LHCN-M2 (cell line): Measurements from ENCODE around the gene ST8SIA3. TPM values are rescaled to one million over a fixed set of nuclear protein-coding genes. Genes with fewer than 3 reads are reported as not detected.
"Not testable (repeated sequence)": the region's sequence is repeated elsewhere in the genome, so short reads cannot be mapped to it uniquely, and the experiment has no call there.

Experiments
- DNase-seq: peaks from one replicate; pipeline ENCODE4 v3.0.0-alpha.2; 2012; ENCODE audit warnings: low read depth
- total RNA-seq: library from RNA; depleted of rRNA; stranded (reverse); fragments of >200 nt; gene quantifications from 2 replicates; pipeline ENCODE4 v1.2.3, GENCODE V29; 2014; rRNA removed

The ST8SIA3 gene
- total RNA-seq, 1 experiment from 2014 or later = not detected

DNA sequence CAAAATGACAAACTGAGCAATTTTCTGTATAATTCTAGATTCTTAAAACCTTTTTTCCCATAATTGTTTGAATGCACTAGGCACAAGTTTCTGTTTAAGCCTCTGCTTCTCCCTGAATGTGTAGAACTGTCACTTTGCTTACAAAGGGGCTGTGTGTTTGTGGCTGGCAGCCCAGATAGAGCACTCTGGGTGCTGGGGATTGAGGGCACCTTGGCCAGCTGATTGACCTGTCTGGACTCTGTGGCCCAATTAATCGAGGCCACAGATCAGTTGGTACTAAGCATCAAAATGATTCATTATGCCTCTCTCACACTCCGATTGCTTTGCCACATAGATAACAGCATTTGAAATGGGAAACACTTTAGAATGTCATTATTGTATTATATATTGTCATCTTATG is 12.1 kb downstream of the ST8SIA3 start:
- no peak for DNase-seq

DNA sequence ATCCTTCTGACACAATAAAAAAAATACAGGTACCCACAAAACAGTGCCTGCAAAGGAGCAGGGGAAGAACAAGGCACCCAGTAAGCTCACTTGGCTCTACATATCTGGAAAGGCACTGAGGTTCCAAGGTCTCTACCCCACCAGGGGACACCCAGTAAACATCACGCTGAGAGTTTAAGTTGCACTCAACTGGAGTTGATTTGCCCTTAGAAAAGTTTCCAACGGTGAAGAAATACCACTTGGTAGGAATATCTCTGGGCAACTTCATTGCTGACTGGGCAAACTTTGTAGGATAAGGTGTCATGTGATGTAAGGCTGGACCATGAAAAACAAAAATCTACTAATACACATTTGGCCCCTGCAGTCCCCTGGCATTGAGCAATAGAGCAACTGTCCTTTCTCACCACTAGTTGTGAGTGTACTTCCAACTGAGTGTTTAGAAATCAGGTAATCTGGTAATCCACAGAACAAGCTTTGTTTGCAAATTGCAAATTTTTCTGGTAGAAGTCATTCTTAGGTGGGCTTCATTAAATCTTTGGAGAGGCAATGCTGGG is 14.2 kb downstream of the ST8SIA3 start:
- no peak for DNase-seq

DNA sequence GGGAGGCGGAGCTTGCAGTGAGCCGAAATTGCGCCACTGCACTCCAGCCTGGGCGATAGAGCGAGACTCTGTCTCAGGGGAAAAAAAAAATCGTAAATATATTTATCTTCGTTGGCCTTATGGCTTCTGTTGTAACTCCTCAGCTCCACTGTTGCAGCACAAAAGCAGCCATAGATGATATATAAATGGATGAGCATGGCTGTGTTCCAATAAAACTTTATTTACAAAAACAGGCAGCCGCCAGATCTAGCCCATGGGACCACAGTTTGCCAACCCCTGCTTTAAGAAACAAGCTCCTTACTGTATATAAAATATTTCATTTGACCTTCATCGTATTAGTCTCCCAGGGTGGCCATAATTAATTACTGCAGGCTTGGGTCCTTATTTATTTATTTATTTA is 20.1 kb downstream of the ST8SIA3 start:
- DNase-seq = no peak

DNA sequence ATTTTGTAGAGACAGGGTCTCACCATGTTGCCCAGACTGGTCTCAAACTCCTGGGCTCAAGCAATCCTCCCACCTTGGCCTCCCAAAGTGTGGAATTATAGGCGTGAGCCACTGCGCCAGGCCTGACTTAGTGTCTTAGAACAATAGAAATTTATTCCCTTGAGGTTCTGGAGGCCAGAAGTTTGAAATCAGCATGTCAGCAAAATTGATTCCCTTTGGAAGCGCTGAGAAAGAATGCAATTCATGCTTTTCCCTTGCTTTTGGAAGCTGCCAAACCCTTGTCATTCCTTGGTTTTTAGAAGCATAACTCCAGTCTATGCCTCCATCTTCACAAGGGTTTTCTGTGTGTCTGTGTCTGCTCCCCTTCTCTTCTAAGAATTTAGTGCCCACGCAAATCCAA is 20.7 kb downstream of the ST8SIA3 start:
- DNase-seq = no peak

DNA sequence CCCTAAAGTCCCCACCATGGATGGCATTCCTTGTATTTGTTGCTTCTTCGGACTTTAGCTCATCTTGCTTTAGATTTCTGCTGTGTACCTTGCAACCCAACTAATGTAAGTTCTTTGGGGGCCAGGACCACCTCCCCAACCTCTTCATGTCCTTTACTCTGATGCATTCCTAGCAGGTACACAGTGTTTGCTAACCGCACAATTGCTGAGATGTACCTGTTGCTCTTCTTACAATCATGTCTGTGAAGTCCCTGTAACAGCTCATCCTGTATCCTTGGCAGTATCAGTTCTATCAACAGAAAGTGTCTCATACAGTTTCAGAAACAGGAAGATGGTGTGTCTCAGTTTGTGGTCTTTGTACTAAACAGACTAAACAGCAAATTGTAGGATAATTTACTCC is 24.1 kb downstream of the ST8SIA3 start:
- DNase-seq = no peak

DNA sequence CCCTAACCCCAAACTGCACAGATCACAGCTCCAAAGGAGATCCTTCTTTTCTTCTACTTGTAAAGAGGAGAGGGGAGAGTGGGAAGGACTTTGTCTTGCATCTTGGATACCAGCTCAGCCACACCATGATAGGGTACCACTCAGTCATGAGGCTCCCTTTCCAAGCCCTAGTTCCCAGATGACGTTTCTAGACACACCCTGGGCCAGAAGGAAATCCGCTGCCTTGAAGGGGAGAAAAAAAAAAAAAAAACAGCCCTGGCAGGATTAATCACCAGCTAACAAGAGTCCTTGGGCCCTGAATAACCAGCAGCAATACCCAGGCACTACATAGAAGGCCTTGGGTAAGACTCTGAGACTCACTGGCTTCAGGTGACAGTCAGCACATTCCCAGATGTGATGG is 36.9 kb downstream of the ST8SIA3 start:
- DNase-seq = no peak

DNA sequence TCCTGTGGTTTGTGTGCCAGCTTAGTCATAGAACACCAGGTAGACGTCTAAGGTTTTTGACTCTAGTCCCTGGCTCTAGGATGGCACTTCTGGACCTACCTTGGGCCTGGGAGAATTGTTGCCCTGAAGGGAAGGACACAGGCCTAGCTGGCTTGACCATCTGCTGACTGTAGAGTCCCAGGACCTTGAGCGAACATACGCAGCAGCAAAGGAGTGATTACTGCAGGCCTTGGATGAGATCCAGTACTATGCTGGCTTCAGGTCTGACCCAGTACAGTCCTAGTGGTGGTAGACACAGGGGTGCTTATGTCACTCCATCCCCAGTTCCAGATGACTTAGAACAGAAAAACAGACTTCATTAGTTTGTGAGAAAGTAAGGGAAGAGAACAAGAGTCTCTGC is 37.7 kb downstream of the ST8SIA3 start:
- no peak for DNase-seq

DNA sequence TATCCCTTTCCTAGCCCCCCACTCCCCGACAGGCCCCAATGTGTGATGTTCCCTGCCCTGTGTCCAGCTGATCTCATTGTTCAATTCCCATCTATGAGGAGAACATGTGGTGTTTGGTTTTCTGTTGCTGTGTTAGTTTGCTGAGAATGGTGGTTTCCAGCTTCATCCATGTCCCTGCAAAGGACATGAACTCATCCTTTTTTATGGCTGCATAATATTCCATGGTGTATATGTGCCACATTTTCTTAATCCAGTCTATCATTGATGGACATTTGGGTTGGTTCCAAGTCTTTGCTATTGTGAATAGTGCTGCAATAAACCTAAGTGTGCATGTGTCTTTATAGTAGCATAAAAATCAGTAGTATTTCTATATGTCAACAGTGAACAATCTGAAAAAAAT is 42.4 kb downstream of the ST8SIA3 start:
- DNase-seq = not testable (repeated sequence)

DNA sequence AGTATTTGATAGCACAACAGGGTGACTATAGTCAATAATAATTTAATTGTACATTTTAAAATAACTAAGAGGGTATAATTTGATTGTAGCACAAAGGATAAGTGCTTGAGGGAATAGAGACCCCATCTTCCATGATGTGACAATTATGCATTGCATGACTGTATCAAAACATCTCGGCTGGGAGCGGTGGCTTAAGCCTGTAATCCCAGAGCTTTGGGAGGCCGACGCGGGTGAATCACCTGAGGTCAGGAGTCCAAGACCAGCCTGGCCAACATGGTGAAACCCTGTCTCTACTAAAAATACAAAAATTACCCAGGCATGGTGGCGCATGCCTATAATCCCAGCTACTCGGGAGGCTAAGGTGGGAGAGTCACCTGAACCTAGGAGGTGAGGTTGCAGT is 44.5 kb downstream of the ST8SIA3 start:
- not testable (repeated sequence) for DNase-seq

DNA sequence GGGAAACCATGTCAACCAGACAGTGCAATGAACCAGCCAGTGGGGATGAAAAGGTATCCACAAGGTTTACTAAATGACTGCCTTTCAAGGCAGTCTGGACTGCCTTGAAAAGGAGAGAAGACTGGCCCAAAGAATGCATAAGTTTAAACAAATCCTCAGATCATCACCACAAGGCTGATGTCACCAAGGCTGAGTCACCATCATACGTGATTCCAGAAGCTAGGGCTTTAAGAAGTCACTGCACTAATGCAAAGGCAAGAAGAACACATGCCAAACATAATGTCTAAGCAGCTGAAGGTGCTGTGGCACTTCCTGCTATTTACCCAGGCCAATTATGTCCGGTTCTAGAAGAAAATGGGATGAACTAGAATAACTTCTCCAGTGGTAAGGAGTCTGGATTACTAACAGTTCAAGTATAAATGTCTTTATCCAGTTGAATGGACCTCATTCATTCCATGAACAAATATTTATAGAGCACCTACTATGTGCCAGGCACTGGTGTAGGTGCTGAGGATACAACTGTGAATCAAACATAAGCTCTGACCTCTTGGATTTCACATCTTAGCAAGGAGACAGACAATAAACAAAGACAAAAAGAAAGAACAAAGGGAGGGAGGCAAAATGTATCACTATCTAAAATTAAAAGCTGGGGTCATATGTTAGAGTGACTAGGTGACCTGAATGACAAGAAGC is 45.2 kb downstream of the ST8SIA3 start:
- peak; percentile 31 for DNase-seq

DNA sequence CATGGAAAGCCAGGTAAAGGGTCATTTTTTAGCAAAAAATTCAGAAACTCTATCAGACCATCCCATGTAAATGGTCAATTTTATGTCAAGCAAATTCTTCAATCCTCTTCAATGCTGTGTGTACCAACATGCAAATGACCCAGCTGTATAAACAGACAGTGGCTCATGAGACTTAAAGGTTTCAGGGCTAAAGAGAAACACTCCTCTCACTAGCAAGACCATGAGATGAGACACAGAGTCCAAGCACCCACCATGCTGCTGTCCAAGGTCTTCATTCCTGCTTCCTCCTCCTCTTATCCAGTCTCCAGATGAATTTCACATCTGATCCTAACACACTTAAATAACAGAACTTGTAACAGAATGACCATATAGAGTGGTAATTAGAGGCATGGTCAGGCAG is 52.0 kb downstream of the ST8SIA3 start:
- no peak for DNase-seq

DNA sequence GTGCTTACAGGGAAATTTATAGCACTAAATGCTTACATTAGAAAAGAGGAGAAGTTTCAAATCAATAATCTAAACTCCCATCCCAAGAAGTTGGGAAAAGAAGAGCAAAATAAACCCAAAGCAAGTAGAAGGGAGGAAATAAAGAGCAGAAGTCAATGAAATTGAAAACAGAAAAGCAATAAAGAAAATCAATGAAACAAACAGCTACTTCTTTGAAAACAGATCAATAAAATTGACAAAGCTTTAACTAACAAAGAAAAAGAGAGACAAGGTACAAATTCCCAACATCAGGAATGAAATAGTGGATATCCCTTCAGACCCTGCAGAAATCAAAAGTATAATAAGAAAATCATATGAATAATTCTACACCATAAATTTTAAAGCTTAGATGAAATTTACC is 57.3 kb downstream of the ST8SIA3 start:
- no peak for DNase-seq

DNA sequence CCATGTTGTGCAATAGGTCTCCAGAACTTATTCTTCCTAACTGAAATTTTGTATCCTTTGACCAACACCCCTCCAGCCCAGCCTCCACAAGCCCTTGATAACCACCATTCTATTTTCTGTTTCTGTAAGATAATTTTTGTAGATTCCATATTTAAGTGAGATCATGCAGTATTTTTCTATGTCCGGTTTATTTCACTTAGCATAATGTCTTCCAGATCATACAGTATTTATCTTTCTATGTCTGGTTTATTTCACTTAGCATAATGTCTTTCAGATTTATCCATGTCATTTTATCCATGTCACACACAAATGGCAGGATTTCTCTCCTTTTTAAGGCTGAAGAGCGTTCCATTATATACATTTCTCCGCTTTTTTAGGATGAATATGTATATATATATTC is 58.4 kb downstream of the ST8SIA3 start:
- no peak for DNase-seq

DNA sequence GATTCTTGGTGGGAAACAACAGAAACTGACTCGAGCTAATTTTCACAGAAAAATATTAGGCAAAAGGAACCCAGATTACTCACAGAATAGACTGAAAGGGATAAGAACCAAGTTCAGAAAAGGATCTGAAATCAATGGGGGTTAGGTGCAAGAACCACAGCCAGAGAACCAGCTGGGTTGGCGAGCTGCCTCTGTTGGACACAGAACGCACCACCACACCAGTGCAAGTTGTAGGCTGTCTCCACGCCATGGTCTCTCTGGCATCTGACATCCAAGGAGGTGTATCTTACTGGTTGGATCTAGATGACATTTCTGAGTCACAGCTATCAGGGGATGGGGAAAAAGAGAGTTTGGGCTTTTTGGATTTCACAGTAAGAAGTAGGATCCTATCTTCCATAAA is 64.2 kb downstream of the ST8SIA3 start:
- no peak for DNase-seq

Other genes starting within 250 kb of the ST8SIA3 start
- not detected in 2 replicates for gene BOD1L2, start 205.5 kb upstream of the ST8SIA3 start, total RNA-seq
- under 0.01 TPM in 2 replicates for gene ONECUT2, start 82.8 kb downstream of the ST8SIA3 start, total RNA-seq
- 35.9 and 62.2 TPM in 2 replicates for gene FECH, start 234.1 kb downstream of the ST8SIA3 start, total RNA-seq